Testis (tissue), 3 donors: ENCODE results near the gene CACNB4. TPM values are rescaled to one million over a fixed set of nuclear protein-coding genes. Genes with fewer than 3 reads are reported as not detected.

Source experiments
- DNase-seq: peaks from one replicate; pipeline ENCODE4 v3.0.0-alpha.2; 2019
- H3K27ac ChIP-seq, 2 donors: fragments of 200-600 bp; sonication (generic); one replicate each; pipeline ENCODE4 v1.5.1; 2019
- H3K27me3 ChIP-seq: fragments of 200-600 bp; sonication (generic); one replicate; pipeline ENCODE4 v1.5.1; 2019
- H3K36me3 ChIP-seq: fragments of 200-600 bp; sonication (generic); one replicate; pipeline ENCODE4 v1.5.1; 2017; ENCODE audit warnings: low read depth; ENCODE audit errors: missing control alignments
- H3K4me1 ChIP-seq: fragments of 200-600 bp; sonication (generic); one replicate; pipeline ENCODE4 v1.5.1; 2019
- H3K4me3 ChIP-seq, 2 donors: fragments of 200-600 bp; sonication (generic); one replicate each; pipeline ENCODE4 v1.5.1; 2017 to 2019
- H3K9me3 ChIP-seq: fragments of 200-600 bp; sonication (generic); one replicate; pipeline ENCODE4 v1.5.1; 2017
- CTCF ChIP-seq, 3 experiments: fragments of 450-650 bp in 2 of 3; fragments of 200-600 bp in 1 of 3; sonication (generic) in 1 of 3; IDR thresholded peaks; one replicate each; pipeline ENCODE4 v1.5.1; 2016 to 2019; ENCODE audit warnings: antibody characterized with exemption in 3 of 3, mild to moderate bottlenecking in 2 of 3, moderate library complexity in 1 of 3
- POLR2A ChIP-seq: fragments of 450-650 bp; IDR thresholded peaks from one replicate; pipeline ENCODE4 v1.6.1; 2017; ENCODE audit warnings: antibody characterized with exemption, mild to moderate bottlenecking, moderate library complexity
- WGBS, 2 donors: methylation state at CpG; one replicate each; pipeline ENCODE4 v1.1.5; 2018; 5-methylcytosine and 5-hydroxymethylcytosine counted together
- intact Hi-C: fragments of 100-400 bp; cut with DNase I; formaldehyde crosslinking; loops from one replicate; pipeline ENCODE4 v1.15.1; 2023; ENCODE audit warnings: low total_unique reads
- polyA plus RNA-seq: library from polyadenylated mRNA; stranded (reverse); fragments of 350-450 nt; fragmentation: Illumina TruSeq; extraction: RNeasy Lipid Tissue Mini Kit (QIAGEN cat#74804); gene quantifications from one replicate; pipeline ENCODE4 v1.2.3, GENCODE V29; 2014; ENCODE audit warnings: low read depth, low replicate concordance; ENCODE audit not compliant: insufficient read depth
- total RNA-seq, 2 donors: library from RNA; depleted of rRNA; stranded (reverse); fragments of >200 nt; gene quantifications; one replicate each; pipeline ENCODE4 v1.2.3, GENCODE V29; 2016

CACNB4 gene
- total and polyA plus RNA-seq, 3 donors from 2014 or later = 7.8 to 83.8 (median 82.2) TPM

- no peaks in the 10 kb centered on the region for H3K9me3 ChIP-seq
- H3K4me3 ChIP-seq = no peak overlapping the region
- WGBS, 2 donors = 22 to 55% methylated on average over 4 of the region's 4 CpGs
- TF ChIP-seq CTCF (IDR thresholded peaks at IDR 0.05) (no peak), POLR2A (no peak)
- DNase-seq = no peak
- no peak overlapping the region for H3K27ac ChIP-seq
- no peaks in the 10 kb centered on the region for H3K36me3 ChIP-seq
- peaks cover 8% of the 10 kb centered on the region for H3K4me1 ChIP-seq
- intact Hi-C loops = no loop called here
- H3K27me3 ChIP-seq = no peaks in the 10 kb centered on the region
These were observed 23.3 kb downstream of the CACNB4 start for GRCh38 chr2:152075461-152076050.

- no peak for DNase-seq
- Histone ChIP-seq H3K9me3 (no peaks in the 10 kb centered on the region), H3K27me3 (no peaks in the 10 kb centered on the region), H3K4me1 (peaks cover 8% of the 10 kb centered on the region), H3K4me3 (no peak overlapping the region), H3K36me3 (no peaks in the 10 kb centered on the region), H3K27ac (no peak overlapping the region)
- no peak for TF ChIP-seq CTCF (IDR thresholded peaks at IDR 0.05)
- no peak for TF ChIP-seq POLR2A
- intact Hi-C loops = no loop called here
- WGBS, 2 donors = 87 to 95% methylated on average over 2 of the region's 2 CpGs
These were observed 26.8 kb downstream of the CACNB4 start for GRCh38 chr2:152072011-152072410.

- Histone ChIP-seq H3K27ac (no peak overlapping the region), H3K27me3 (no peaks in the 10 kb centered on the region), H3K36me3 (no peaks in the 10 kb centered on the region), H3K4me1 (peaks cover 8% of the 10 kb centered on the region), H3K9me3 (no peaks in the 10 kb centered on the region), H3K4me3 (no peak overlapping the region)
- 90 to 94% methylated on average over 1 of the region's 1 CpG for WGBS, 2 donors
- intact Hi-C loops = no loop called here
- DNase-seq = no peak
- TF ChIP-seq CTCF (IDR thresholded peaks at IDR 0.05) = no peak
- TF ChIP-seq POLR2A = no peak
These were observed 27.3 kb downstream of the CACNB4 start for GRCh38 chr2:152071518-152071917.

- Histone ChIP-seq H3K27ac (no peak overlapping the region), H3K4me3 (no peak overlapping the region), H3K36me3 (no peaks in the 10 kb centered on the region), H3K4me1 (peaks cover 8% of the 10 kb centered on the region), H3K9me3 (no peaks in the 10 kb centered on the region), H3K27me3 (no peaks in the 10 kb centered on the region)
- intact Hi-C loops = no loop called here
- 58 to 73% methylated on average over 1 of the region's 1 CpG for WGBS, 2 donors
- no peak for TF ChIP-seq POLR2A
- DNase-seq = no peak
These were observed 27.8 kb downstream of the CACNB4 start for GRCh38 chr2:152071092-152071491.

- TF ChIP-seq POLR2A (no peak), CTCF (IDR thresholded peaks at IDR 0.05) (no peak)
- Histone ChIP-seq H3K36me3 (no peaks in the 10 kb centered on the region), H3K9me3 (no peaks in the 10 kb centered on the region), H3K4me1 (no peaks in the 10 kb centered on the region), H3K27me3 (no peaks in the 10 kb centered on the region), H3K27ac (no peak overlapping the region), H3K4me3 (no peak overlapping the region)
- no peak for DNase-seq
- intact Hi-C loops = no loop called here
- 50 to 58% methylated on average over 2 of the region's 2 CpGs for WGBS, 2 donors
These were observed 30.6 kb downstream of the CACNB4 start for GRCh38 chr2:152068226-152068625.
